ENCODE results near the gene TTC31.

The TTC31 gene

DNA sequence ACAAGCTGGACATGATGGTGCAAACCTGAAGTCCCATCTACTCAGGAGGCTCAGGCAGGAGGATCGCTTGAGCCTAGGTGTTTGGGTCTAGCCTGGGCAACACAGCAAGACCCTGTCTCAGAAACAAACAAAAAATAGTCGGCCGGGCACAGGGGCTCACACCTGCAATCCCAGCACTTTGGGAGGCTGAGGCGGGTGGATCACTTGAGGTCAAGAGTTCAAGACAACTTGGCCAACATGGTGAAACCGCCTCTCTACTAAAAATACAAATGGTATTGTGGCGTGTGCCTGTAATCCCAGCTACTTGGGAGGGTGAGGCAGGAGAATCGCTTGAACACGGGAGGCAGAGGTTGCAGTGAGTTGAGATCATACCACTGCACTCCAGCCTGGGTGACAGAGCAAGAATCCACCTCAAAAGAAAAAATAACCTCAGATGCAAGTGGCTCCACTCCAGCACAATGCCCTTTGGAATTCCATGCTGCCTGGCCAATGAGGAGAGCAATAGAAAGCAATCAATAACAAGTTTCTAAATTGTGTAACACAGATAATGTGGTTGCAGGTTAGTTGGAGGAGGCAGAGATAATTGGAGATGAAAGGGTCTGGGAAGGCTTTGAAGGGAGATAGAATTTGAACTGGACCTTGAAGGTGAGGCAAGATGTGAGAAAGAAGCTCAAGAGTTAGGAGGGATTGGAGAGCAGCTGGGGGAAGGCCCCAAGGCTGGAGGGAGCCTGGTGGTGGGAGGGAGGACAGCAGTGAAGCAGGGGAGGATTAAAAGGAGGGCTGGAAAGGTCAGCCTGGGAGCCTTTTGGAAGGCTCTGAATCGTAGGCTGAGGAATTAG, 6.0 kb downstream of the TTC31 start:
- no peak for DNase-seq

GRCh38 chr2:74489906-74490305, 7.0 kb downstream of the TTC31 start:
- DNase-seq: no peak

GRCh38 chr2:74491648-74492544, 9.0 kb downstream of the TTC31 start:
- no peak for DNase-seq

DNA sequence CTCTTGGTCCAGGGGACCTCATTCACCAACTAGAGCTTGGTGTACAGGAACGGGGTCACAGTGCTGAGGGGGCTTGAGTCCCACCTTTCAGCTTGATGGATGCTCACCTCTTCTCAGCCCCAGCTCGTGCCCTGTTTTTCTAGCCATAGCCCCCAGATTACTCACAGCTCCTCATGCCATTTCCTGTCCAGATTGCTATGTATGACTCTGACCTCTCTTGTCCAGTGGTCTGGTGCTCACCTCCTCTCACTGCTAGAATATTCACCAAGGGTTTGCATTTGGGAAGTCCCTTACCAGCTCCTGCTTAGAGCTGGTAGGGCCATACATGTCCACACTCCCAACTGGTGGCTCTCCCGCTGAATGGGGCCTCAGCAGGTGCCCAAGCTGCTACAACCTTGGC, 10.7 kb downstream of the TTC31 start:
- DNase-seq: no peak

DNA sequence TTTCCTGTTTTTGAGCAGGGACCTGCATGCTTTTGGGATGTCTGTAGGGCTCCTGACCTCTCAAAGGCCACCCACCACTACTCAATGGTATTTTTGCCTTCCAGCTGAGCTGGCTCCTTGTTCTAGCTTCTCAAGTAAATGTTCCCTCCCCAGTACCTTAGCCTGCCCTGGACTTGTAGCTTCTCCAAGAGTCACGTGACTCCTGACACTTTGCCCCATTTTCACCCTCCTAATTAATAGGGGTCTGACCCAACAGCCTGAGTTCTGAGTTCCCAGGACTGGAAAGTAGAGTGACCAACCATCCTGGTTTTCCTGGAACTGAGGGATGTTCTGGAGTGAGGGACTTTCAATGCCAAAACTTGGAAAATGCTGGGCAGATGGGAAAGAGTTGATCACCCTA, 12.6 kb downstream of the TTC31 start:
- no peak for DNase-seq

- DNase-seq: no peak
Measured at GRCh38 chr2:74496997-74497776, 14.3 kb downstream of the TTC31 start.

DNA sequence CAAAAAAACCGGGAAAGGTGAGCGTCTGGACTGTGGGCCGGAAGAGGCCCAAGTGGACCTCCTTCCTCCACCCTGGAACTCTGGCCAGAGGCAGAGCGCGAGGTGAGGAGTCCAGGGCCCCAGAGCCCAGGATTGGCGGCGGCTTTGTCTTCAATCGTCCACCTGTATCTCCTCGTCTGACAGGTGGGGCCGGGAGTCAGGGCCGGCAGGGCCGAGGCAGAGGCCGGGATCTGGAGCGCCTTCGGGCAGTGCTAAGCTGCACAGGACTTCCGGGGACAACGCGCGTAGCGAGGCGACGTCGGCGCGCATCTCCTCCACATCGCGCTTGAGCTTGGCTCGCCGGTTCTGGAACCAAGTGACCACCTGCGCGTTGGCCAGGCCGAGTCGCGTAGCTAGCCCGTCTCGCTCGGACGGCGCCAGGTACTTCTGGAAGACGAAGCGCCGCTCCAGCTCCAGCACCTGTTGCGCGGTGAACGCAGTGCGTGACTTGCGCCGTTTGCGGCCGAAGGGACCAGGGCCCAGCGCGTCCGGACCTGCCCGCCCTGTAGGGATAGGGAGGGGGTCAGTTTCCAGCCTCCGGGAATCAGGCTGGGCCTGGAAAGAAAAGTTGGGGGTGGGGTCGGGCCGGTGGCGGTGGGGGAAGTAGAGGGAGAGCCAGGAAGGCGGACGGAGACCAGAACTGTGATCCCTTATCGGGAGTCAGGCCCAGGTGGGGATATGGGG, 15.1 kb downstream of the TTC31 start:
- peak; percentile 44 for DNase-seq

DNA sequence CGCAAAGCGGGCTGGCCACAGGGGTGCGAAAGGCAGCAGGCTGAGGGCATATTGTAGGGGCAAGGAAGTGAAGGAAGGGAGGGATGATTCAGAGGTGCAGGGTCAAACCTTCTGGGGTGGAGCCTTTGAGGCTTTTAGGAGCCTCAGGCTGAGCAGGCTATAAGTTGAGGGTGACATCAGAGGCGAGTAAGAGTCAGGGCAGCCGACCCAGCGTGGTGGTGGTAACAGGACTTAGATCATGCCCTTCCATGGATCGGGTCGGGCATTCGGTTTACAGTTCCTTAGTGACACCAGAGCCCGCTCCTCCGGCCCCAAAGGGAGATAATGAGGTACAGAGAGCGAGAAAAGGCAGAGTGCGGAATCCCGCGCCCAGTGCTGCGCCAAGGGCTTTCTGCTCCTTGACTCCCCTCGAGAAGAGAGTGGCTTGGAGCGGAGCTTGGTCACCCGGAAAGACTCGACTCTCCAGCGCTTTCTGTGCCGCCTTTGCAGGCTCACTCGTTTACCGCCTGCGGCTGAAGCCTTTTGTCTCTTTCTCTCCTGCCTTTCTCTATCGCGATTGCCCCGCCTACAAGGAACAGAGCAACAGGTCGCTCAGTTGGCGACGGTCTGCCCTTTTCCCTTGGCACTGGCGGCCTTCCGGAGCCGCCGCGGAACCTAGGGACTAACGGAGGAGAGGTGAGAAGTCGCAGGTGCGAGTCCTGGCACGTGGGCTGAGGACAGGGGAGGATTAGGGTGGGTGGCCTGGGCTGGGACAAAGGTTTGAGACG, 15.8 kb downstream of the TTC31 start:
- DNase-seq: peak; percentile 34

DNA sequence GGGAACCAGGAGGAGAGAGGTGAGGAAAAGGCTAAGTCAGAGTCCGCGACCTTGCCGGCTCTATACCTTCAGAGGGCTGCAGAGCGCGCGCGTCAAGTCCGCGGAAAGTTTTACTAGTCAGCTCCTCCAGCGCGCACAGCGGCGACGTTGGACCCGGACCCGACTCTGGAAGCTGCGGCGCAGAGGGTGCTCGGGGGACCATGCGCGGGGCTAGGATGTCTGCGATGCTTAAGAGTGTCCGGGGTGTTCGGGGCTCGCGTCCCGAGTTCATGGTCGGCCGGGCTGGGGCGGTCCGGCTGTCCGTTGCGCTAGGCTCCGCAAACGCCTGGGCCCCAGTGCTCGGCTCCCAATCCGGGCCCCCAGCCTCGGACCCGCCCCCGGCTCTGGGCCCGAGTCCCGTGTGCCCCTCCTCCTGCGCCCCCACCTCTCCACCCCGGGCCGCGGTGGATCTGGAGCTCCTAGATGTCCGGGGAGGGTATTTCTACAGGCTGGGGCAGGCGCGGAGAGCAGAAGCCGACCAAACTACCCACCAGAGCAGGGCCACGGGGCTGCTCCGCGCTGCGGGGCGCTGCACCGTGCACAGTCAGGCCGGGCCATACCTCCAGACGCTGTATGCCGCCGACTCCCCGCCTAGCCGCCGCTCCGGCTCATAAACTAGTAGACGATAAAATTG, 16.5 kb downstream of the TTC31 start, which contains the start of gene LBX2:
LBX2 (minus strand) TSS at position 337 of the 673 bp plus-strand sequence; CDS start at position 271, 66 bp downstream.
- DNase-seq: no peak

- no peak for DNase-seq
Measured at GRCh38 chr2:74499940-74500577, 17.2 kb downstream of the TTC31 start.

GRCh38 chr2:74500578-74500946, 17.7 kb downstream of the TTC31 start:
- no peak for DNase-seq

GRCh38 chr2:74501335-74502071, 18.6 kb downstream of the TTC31 start:
- DNase-seq: no peak

DNA sequence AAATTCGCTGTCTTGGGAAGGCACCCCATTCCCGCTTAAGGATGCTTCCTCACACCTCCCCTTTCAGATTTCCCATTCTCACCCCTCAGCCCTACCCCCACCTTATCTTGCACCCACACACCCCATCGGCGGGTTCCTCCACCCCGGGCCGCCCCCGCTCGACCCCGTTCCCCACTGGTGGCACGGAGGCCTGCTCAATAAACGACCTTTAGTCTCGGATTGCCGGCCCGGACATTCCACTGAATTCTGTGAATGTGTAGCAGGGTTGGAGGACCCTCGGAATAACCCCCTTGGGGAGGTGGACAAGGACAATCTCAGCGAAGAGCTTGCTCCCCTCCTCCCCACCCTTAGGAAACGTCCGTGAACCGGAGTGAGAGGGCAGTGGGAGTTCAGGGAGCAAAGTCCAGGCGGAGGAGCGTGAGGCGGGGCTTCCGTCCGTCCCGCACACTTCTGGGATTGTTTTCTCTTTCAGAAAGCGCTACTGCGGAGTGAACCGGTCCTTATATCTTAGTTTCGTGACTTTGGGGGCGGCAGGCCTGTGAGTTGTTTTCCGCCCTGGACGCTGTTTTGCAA, 19.4 kb downstream of the TTC31 start:
- peak; percentile 17 for DNase-seq

DNA sequence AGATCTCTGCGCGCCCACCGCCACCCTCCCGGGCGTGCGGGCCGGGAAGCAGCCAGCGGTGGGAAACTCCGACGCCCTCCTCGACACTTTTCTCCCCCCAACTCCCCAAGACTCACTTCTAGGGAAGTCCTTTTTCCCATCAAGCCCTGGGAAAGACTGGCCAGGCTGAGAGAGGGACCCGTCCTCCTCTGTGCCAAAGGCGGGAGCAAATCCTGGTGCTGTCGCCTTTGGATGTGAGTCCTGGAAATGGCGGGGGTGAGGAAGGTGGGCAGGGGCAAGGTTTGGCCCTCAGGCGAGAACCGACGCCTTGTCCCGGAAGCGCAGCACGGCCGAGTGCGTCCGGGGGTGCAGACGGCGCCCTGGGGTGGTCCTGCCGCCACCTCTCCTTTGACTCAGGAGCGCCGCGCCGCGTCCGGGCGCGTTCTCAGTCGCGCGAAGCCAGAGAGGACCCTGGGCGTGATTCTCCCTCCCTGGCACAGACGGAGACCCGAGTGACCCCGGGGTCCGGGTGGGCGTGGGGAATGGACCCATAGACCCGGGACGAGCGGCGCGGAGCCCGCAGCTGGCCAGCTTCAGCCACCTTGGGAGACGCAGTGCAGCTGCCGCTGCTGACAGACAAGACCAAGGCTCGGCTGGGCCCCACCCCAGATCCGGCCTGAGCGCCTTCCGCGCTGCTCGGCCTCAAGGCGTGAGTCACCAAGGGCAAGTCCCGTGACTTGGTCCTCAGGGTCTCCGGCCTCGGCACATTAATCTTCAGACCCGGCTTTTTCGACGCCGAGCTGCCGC, 20.0 kb downstream of the TTC31 start:
- DNase-seq: peak; percentile 64

DNA sequence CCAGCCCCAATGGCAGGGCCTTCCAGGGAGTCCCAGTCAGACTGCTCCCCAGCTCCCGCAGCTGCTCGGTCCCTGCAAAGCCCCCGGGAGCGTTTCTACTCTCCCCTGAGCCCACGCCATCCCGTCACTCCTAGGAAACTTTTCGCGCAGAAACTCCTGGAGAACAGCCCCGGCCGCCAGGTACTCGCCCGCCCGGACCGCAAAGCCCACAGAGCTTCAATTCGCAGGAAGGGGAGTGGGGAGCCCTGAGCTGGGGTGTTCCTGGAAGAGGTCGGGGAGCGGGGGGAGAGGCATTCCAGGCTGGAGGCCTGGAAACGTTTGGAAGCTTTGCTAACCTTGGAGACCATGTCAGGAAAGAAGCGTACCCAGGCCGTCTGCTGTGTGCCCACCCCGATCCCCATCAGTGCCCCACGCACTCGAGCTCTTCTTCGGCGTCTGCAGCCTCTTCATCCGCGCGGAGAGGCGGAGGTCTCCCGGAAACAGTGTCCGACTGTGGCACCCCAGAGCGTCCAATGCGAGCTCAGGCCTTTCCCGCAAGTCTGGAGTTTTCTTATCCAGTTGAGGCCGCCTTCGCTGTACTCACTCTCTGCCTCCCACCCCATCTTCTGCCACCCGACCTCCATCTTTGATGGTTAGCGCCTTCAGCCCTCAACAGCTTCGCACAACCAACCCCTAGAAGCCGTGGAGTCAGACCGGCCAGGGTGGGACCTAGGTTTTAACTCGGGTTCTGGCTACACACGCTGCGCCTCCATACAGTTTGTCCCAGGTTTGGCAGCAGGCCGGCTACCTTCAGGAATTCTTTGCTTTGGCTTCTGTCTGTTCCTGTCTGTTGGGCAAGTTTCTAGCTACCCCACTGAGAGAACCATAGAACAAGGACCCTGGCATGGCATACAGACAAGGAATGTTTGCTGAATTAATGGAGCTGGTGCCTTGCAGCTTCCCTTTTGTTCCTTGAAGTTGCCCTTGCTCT, 20.9 kb downstream of the TTC31 start:
- DNase-seq: no peak

- no peak for DNase-seq
Measured at GRCh38 chr2:74504591-74504990, 21.7 kb downstream of the TTC31 start.

Measured in NCI-H69 (cell line).